ENCODE data around the gene PEX5L. TPM values are rescaled to one million over a fixed set of nuclear protein-coding genes. Genes with fewer than 3 reads are reported as not detected.

Gene PEX5L
- total RNA-seq, 2 experiments from 2014 or later, result not detected

GRCh38 chr3:179935710-179936109 lies 101.0 kb downstream of the PEX5L start:
- H3K36me3 Mint-ChIP-seq (ENCODE audit: low read depth), result no peaks in the 10 kb centered on the region
- intact Hi-C loops (cut with micrococcal nuclease), result no loop called here
- H3K4me3 Mint-ChIP-seq, result no peak overlapping the region
- no peaks in the 10 kb centered on the region for H3K9me3 Mint-ChIP-seq
- TF ChIP-seq, protein P1, sequence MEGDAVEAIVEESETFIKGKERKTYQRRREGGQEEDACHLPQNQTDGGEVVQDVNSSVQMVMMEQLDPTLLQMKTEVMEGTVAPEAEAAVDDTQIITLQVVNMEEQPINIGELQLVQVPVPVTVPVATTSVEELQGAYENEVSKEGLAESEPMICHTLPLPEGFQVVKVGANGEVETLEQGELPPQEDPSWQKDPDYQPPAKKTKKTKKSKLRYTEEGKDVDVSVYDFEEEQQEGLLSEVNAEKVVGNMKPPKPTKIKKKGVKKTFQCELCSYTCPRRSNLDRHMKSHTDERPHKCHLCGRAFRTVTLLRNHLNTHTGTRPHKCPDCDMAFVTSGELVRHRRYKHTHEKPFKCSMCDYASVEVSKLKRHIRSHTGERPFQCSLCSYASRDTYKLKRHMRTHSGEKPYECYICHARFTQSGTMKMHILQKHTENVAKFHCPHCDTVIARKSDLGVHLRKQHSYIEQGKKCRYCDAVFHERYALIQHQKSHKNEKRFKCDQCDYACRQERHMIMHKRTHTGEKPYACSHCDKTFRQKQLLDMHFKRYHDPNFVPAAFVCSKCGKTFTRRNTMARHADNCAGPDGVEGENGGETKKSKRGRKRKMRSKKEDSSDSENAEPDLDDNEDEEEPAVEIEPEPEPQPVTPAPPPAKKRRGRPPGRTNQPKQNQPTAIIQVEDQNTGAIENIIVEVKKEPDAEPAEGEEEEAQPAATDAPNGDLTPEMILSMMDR (IDR thresholded peaks at IDR 0.05), result no peak
- DNase-seq (no peak), ATAC-seq (no peak)
- no peaks in the 10 kb centered on the region for H3K4me1 Mint-ChIP-seq (ENCODE audit: low read depth)
- ChIA-PET CTCF (no interaction called here), POLR2A (no interaction called here)
- no peak overlapping the region for H3K27ac Mint-ChIP-seq
- H3K27me3 Mint-ChIP-seq, result peaks cover 6% of the 10 kb centered on the region

DNA sequence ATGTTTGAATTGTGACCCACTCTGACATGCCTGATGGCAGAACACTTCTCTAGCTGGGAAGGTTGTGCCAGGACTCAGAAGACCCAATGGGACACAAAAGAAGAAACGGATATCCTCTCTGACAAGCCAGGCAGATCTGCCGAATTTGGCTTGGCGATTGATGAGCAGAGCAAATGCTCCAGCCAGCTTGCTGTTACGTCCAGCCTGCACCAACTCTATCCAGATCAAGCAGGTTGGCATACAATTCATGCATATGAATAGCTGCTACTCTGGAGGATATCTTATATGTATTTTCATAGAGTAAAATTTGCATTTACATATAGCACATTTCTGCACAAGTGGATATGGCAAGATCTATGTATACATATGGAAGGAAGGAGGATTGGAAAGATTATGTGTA lies 102.8 kb downstream of the PEX5L start:
- no peaks in the 10 kb centered on the region for H3K9me3 Mint-ChIP-seq
- peaks cover 3% of the 10 kb centered on the region for H3K27me3 Mint-ChIP-seq
- no peaks in the 10 kb centered on the region for H3K36me3 Mint-ChIP-seq (ENCODE audit: low read depth)
- ATAC-seq, result no peak
- no peak overlapping the region for H3K27ac Mint-ChIP-seq
- no peak for DNase-seq
- intact Hi-C loops (cut with micrococcal nuclease), result no loop called here
- H3K4me1 Mint-ChIP-seq (ENCODE audit: low read depth), result no peaks in the 10 kb centered on the region
- TF ChIP-seq, protein P1 (IDR thresholded peaks at IDR 0.05), result no peak
- no peak overlapping the region for H3K4me3 Mint-ChIP-seq
- CTCF ChIA-PET, result interaction anchor here (0.7 to 1.5 kb wide), 2 partner anchors 10 to 18 kb away, joined by 3 read pairs; no protein-coding TSS in a partner anchor
- POLR2A ChIA-PET, result no interaction called here

DNA sequence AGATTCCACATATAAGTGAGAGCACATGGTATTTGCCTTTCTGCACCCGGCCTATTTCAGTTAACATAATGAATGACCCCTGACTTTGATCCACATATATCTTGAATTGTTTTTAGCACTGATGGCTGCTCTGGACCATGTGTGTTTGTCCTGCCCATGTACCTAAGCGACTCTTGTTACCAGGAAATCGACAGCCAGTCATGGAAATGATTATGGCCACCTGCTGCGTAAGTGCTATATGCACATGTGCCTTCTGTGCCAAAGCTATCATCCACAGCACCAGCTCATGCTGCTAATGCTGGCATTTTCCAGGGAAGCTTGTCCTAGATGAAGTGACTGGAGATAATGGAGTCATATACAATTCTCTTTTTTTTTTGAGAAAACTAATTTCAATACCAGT lies 103.7 kb downstream of the PEX5L start:
- no peak overlapping the region for H3K27ac Mint-ChIP-seq
- H3K9me3 Mint-ChIP-seq, result no peaks in the 10 kb centered on the region
- intact Hi-C loops (cut with micrococcal nuclease), result no loop called here
- CTCF ChIA-PET, result no interaction called here
- POLR2A ChIA-PET, result no interaction called here
- peaks cover 3% of the 10 kb centered on the region for H3K27me3 Mint-ChIP-seq
- DNase-seq, result no peak
- TF ChIP-seq, protein P1 (IDR thresholded peaks at IDR 0.05), result no peak
- no peak overlapping the region for H3K4me3 Mint-ChIP-seq
- H3K36me3 Mint-ChIP-seq (ENCODE audit: low read depth), result no peaks in the 10 kb centered on the region
- H3K4me1 Mint-ChIP-seq (ENCODE audit: low read depth), result no peaks in the 10 kb centered on the region
- no peak for ATAC-seq

DNA sequence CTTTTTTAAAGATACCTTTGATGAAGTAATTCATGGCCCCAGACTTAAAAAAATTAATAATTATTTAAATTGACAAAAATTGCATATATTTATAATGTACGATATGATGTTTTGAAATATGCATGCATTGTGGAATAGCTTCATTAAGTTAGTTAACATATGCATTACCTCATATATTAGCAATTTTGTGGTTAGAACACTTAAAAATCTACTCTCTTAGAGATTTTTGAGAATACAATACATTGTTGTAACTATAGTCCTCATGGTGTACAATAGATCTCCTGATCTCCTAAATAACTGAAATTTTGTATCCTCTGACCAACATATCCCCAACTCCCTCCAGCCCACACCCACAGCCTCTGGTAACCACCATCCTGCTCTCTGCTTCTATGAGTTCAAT lies 104.1 kb downstream of the PEX5L start:
- intact Hi-C loops (cut with micrococcal nuclease), result no loop called here
- Mint-ChIP-seq H3K36me3 (ENCODE audit: low read depth) (no peaks in the 10 kb centered on the region), H3K27me3 (no peaks in the 10 kb centered on the region), H3K9me3 (no peaks in the 10 kb centered on the region), H3K4me1 (ENCODE audit: low read depth) (no peaks in the 10 kb centered on the region), H3K4me3 (no peak overlapping the region), H3K27ac (no peak overlapping the region)
- DNase-seq (no peak), ATAC-seq (no peak)
- ChIA-PET CTCF (no interaction called here), POLR2A (no interaction called here)
- TF ChIP-seq, protein P1 (IDR thresholded peaks at IDR 0.05), result no peak

GRCh38 chr3:179929091-179929529 lies 107.6 kb downstream of the PEX5L start:
- ATAC-seq (no peak), DNase-seq (peak; percentile 66)
- no peaks in the 10 kb centered on the region for H3K4me1 Mint-ChIP-seq (ENCODE audit: low read depth)
- no peak overlapping the region for H3K4me3 Mint-ChIP-seq
- intact Hi-C loops (cut with micrococcal nuclease), result loop anchor here (10.0 kb wide), 1 partner anchor 666 kb away; no protein-coding TSS in a partner anchor
- H3K27me3 Mint-ChIP-seq, result no peaks in the 10 kb centered on the region
- ChIA-PET CTCF (interaction anchor here (0.7 to 2.4 kb wide), 34 partner anchors 8 to 1177 kb away, joined by 3 to 12 read pairs (median 4); no protein-coding TSS in a partner anchor), POLR2A (no interaction called here)
- H3K9me3 Mint-ChIP-seq, result no peaks in the 10 kb centered on the region
- TF ChIP-seq, protein P1 (IDR thresholded peaks at IDR 0.05), result peak; percentile 74
- no peaks in the 10 kb centered on the region for H3K36me3 Mint-ChIP-seq (ENCODE audit: low read depth)
- H3K27ac Mint-ChIP-seq, result no peak overlapping the region

All from activated CD8-positive, alpha-beta T cell treated with anti-CD3 and anti-CD28 coated beads for 36 hours (primary cell).